Measurements from ENCODE around the gene CACNA1S. TPM values are rescaled to one million over a fixed set of nuclear protein-coding genes. Genes with fewer than 3 reads are reported as not detected.

The CACNA1S gene
- total and polyA plus RNA-seq, 2 of the 13 experiments (the other 11 are each of a cell fraction or from before 2014, with no cell fraction given), result not detected

DNA sequence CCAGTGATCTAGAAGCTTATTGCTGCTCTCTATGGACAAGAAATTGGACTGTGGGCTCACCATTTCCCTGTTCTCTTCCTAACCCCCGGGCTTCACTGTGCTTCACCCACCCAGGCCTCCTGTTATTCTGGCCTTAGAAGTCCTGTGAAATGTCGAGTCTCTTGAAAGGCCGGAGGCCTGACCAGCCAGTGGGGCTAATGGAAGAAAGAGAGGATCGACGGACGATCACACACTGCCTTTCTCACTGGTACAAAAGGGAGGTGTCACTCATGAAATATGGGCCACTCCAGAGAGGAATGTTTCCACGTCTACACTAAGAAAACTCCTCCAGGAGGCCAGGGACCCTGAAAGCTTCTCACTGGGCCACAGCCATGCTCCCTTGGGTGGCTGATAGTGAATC lies 36.1 kb downstream of the CACNA1S start (continued):
- TF ChIP-seq, protein P1, sequence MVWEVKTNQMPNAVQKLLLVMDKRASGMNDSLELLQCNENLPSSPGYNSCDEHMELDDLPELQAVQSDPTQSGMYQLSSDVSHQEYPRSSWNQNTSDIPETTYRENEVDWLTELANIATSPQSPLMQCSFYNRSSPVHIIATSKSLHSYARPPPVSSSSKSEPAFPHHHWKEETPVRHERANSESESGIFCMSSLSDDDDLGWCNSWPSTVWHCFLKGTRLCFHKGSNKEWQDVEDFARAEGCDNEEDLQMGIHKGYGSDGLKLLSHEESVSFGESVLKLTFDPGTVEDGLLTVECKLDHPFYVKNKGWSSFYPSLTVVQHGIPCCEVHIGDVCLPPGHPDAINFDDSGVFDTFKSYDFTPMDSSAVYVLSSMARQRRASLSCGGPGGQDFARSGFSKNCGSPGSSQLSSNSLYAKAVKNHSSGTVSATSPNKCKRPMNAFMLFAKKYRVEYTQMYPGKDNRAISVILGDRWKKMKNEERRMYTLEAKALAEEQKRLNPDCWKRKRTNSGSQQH (CRISPR knock-in tag; IDR thresholded peaks at IDR 0.05; ENCODE audit: low read depth), result no peak
- no peak for TF ChIP-seq ZNF670 (CRISPR knock-in tag; IDR thresholded peaks at IDR 0.05; ENCODE audit: borderline replicate concordance)
- TF ChIP-seq SP5 (CRISPR knock-in tag; IDR thresholded peaks at IDR 0.05; ENCODE audit: borderline replicate concordance, low read depth), result no peak
- no peak for TF ChIP-seq ZNF235 (CRISPR knock-in tag; IDR thresholded peaks at IDR 0.05; ENCODE audit: borderline replicate concordance)
- no peak for TF ChIP-seq FOXC1 (CRISPR knock-in tag; IDR thresholded peaks at IDR 0.05; ENCODE audit: borderline replicate concordance)
- TF ChIP-seq ZNF556 (CRISPR knock-in tag; IDR thresholded peaks at IDR 0.05; ENCODE audit: borderline replicate concordance), result no peak
- no peak for TF ChIP-seq ZNF451 (CRISPR knock-in tag; IDR thresholded peaks at IDR 0.05)

DNA sequence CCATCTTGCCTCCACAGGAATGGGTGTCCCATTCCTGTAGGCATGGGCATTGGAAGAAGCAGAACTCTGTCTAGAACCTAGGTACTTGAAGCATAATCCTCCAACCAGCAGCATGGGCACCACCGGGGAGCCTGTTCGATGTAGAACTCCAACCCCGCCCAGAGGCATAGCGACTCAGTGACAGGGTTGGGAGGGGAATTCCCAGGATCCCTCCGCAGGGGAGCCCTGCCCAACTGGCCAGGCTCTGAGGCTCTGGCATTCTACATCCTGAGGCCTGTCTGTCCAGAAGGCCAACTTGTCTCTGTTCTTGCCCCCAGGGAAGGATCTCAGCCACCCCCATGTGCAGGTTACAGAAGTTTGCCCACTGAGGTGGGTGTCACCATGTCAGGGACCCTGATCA lies 38.2 kb downstream of the CACNA1S start:
- DNase-seq (ENCODE audit: low spot score), result no peak
- whole genome bisulfite sequencing (ENCODE audit: low lambda C conversion rate), result 42% methylated on average over 4 of the region's 5 CpGs
- Histone ChIP-seq H3K27ac (ENCODE audit: extremely low read length, insufficient read depth, low read length) (no peak overlapping the region), H3K4me1 (ENCODE audit: insufficient read depth, low read length) (no peaks in the 10 kb centered on the region), H3K4me3 (replicated peaks in 1 of 3; ENCODE audit: insufficient read depth in 1 of 3, low read depth in 2 of 3, low read length in 3 of 3) (no peak overlapping the region), H3K9ac (ENCODE audit: insufficient read depth, low read depth, low read length) (no peak overlapping the region), H3K36me3 (replicated peaks in 1 of 2; ENCODE audit: control insufficient read depth in 1 of 2, insufficient read depth in 2 of 2, low read length in 2 of 2) (no peaks in the 10 kb centered on the region), H3K79me2 (ENCODE audit: insufficient read depth, low read length) (no peaks in the 10 kb centered on the region), H3K27me3 (ENCODE audit: control insufficient read depth in 1 of 2, insufficient read depth in 2 of 2, low read length in 2 of 2) (peaks cover 1 to 53% of the 10 kb centered on the region in 2 experiments; a peak in 4 of 5 replicates), H4K20me1 (ENCODE audit: insufficient read depth, low read length) (no peaks in the 10 kb centered on the region), H3K4me2 (ENCODE audit: low read depth, low read length) (no peak overlapping the region), H3K9me3 (ENCODE audit: low read length) (no peaks in the 10 kb centered on the region), H2AFZ (ENCODE audit: low read length) (no peak overlapping the region)
- FAIRE-seq, result no peak
- ATAC-seq, result no peak
- BruUV-seq (replicated peaks), result no TSS peak
- CTCF ChIA-PET (ENCODE audit: low intra/inter-chr PET ratio, low total read pairs), result no interaction called here
- intact Hi-C loops (cut with micrococcal nuclease; ENCODE audit: unreplicated experiment), result no loop called here
- POLR2A ChIA-PET, result no interaction called here
- in situ Hi-C loops (cut with HindIII; ENCODE audit: extremely low pct_ligation_motif_present, low pct_unique_long_range_greater_than_20kb), result no loop called here
- no peak for TF ChIP-seq ZNF33A (CRISPR knock-in tag; IDR thresholded peaks at IDR 0.05; ENCODE audit: borderline replicate concordance)
